Neural progenitor cell (in vitro differentiated cells): ENCODE results near the gene LINC01488. TPM values are rescaled to one million over a fixed set of nuclear protein-coding genes. Genes with fewer than 3 reads are reported as not detected.

Source experiments
- DNase-seq: peaks from one replicate; pipeline ENCODE4 v3.0.0-alpha.2; 2016; ENCODE audit warnings: low spot score
- H2AFZ ChIP-seq: fragments of 200-600 bp; sonication (generic); replicated peaks from 2 replicates; pipeline ENCODE4 v1.6.1; 2016; ENCODE audit warnings: antibody characterized with exemption
- H3F3A ChIP-seq: fragments of 200-600 bp; sonication (generic); 2 replicates; pipeline ENCODE4 v1.6.1; 2016; ENCODE audit warnings: antibody characterized with exemption, low read depth
- H3K27ac ChIP-seq: fragments of 200-600 bp; sonication (generic); 2 replicates; pipeline ENCODE4 v1.5.1; 2016; ENCODE audit warnings: mild to moderate bottlenecking
- H3K27me3 ChIP-seq: fragments of 200-600 bp; sonication (generic); 2 replicates; pipeline ENCODE4 v1.6.1; 2016; ENCODE audit warnings: mild to moderate bottlenecking, moderate library complexity
- H3K36me3 ChIP-seq: fragments of 200-600 bp; sonication (generic); 2 replicates; pipeline ENCODE4 v1.5.1; 2016
- H3K4me1 ChIP-seq: fragments of 200-600 bp; sonication (generic); 2 replicates; pipeline ENCODE4 v1.6.1; 2016; ENCODE audit warnings: mixed run types
- H3K4me2 ChIP-seq: fragments of 200-600 bp; sonication (generic); 2 replicates; pipeline ENCODE4 v1.6.1; 2016
- H3K4me3 ChIP-seq: fragments of 200-600 bp; sonication (generic); 2 replicates; pipeline ENCODE4 v1.5.1; 2016
- H3K79me2 ChIP-seq: fragments of 200-600 bp; sonication (generic); 2 replicates; pipeline ENCODE4 v1.6.1; 2016; ENCODE audit warnings: low read depth
- H3K9ac ChIP-seq: fragments of 200-600 bp; sonication (generic); 2 replicates; pipeline ENCODE4 v1.6.1; 2016
- H3K9me3 ChIP-seq: fragments of 200-600 bp; sonication (generic); 2 replicates; pipeline ENCODE4 v1.5.1; 2016; ENCODE audit warnings: low read depth
- H4K20me1 ChIP-seq: fragments of 200-600 bp; sonication (generic); 2 replicates; pipeline ENCODE4 v1.6.1; 2016; ENCODE audit warnings: low read depth
- H3K27ac Mint-ChIP-seq: 3 replicates; pipeline ENCODE4 v1.8.0; 2021; ENCODE audit warnings: mixed read lengths
- H3K27me3 Mint-ChIP-seq: 2 replicates; pipeline ENCODE4 v1.8.0; 2022; ENCODE audit warnings: low read depth, mild to moderate bottlenecking, inconsistent platforms, moderate library complexity, mixed read lengths; ENCODE audit not compliant: insufficient read depth
- H3K36me3 Mint-ChIP-seq: 3 replicates; pipeline ENCODE4 v1.8.0; 2021; ENCODE audit warnings: mixed read lengths
- H3K4me1 Mint-ChIP-seq: 3 replicates; pipeline ENCODE4 v1.8.0; 2021; ENCODE audit warnings: mixed read lengths
- H3K4me3 Mint-ChIP-seq: 3 replicates; pipeline ENCODE4 v1.8.0; 2021; ENCODE audit warnings: mild to moderate bottlenecking, moderate library complexity, mixed read lengths
- H3K9me3 Mint-ChIP-seq: 3 replicates; pipeline ENCODE4 v1.8.0; 2020; ENCODE audit warnings: mixed read lengths
- EZH2 ChIP-seq: fragments of 200-600 bp; sonication (generic); IDR thresholded peaks from 2 replicates; pipeline ENCODE4 v1.6.1; 2017; ENCODE audit warnings: antibody characterized with exemption, mild to moderate bottlenecking, moderate library complexity
- EZH2phosphoT487 ChIP-seq: fragments of 200-600 bp; sonication (generic); IDR thresholded peaks from 2 replicates; pipeline ENCODE4 v1.6.1; 2017; ENCODE audit warnings: antibody characterized with exemption
- total RNA-seq: library from RNA; depleted of rRNA; stranded (reverse); fragments of >200 nt; gene quantifications from 2 replicates; pipeline ENCODE4 v1.2.3, GENCODE V29; 2015; ENCODE audit warnings: low replicate concordance
- TF ChIP-seq, protein P1 (sequence below): fragments of 200-600 bp; sonication (generic); IDR thresholded peaks from 2 replicates; pipeline ENCODE4 v1.5.1; 2017; ENCODE audit warnings: antibody characterized with exemption, mild to moderate bottlenecking

LINC01488 gene
- total RNA-seq, 1 donor from 2014 or later: 0.09 TPM

DNA sequence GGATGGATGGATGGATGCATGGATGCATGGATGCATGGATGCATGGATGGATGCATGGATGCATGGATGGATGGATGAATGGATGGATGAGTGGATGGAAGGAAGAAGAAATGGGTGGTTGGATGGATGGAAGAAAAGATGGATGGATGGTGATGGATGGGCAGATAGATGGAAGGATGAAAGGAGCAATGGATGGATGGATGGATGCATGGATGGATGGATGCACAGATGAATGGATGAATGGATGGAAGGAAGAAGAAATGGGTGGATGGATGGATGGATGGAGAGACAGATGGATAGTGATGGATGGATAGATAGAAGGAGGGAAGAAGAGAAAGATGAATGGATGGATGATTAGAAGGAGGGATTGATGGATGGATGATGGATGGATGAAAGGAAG, 30.2 kb upstream of the LINC01488 start:
- H3K4me3 ChIP-seq: no peak overlapping the region
- H3F3A ChIP-seq: peaks cover 4% of the 10 kb centered on the region
- no peaks in the 10 kb centered on the region for H3K36me3 ChIP-seq
- H3K9ac ChIP-seq: no peak overlapping the region
- H3K4me2 ChIP-seq: no peak overlapping the region
- Mint-ChIP-seq H3K4me1 (peaks cover 34% of the 10 kb centered on the region), H3K36me3 (no peaks in the 10 kb centered on the region), H3K9me3 (peaks cover 3% of the 10 kb centered on the region), H3K27ac (no peak overlapping the region), H3K4me3 (no peak overlapping the region), H3K27me3 (peaks cover 8% of the 10 kb centered on the region)
- no peak overlapping the region for H3K27ac ChIP-seq
- H3K9me3 ChIP-seq: no peaks in the 10 kb centered on the region
- peaks cover 8% of the 10 kb centered on the region for H3K4me1 ChIP-seq
- no peaks in the 10 kb centered on the region for H3K79me2 ChIP-seq
- H4K20me1 ChIP-seq: no peaks in the 10 kb centered on the region
- no peak overlapping the region for H2AFZ ChIP-seq
- TF ChIP-seq EZH2phosphoT487 (no peak), EZH2 (no peak)
- TF ChIP-seq, protein P1, sequence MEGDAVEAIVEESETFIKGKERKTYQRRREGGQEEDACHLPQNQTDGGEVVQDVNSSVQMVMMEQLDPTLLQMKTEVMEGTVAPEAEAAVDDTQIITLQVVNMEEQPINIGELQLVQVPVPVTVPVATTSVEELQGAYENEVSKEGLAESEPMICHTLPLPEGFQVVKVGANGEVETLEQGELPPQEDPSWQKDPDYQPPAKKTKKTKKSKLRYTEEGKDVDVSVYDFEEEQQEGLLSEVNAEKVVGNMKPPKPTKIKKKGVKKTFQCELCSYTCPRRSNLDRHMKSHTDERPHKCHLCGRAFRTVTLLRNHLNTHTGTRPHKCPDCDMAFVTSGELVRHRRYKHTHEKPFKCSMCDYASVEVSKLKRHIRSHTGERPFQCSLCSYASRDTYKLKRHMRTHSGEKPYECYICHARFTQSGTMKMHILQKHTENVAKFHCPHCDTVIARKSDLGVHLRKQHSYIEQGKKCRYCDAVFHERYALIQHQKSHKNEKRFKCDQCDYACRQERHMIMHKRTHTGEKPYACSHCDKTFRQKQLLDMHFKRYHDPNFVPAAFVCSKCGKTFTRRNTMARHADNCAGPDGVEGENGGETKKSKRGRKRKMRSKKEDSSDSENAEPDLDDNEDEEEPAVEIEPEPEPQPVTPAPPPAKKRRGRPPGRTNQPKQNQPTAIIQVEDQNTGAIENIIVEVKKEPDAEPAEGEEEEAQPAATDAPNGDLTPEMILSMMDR: no peak
- H3K27me3 ChIP-seq: no peaks in the 10 kb centered on the region
- DNase-seq: no peak

GRCh38 chr11:69452206-69452987, 29.1 kb upstream of the LINC01488 start:
- Histone ChIP-seq H3K4me1 (peaks cover 8% of the 10 kb centered on the region), H4K20me1 (no peaks in the 10 kb centered on the region), H3K9ac (no peak overlapping the region), H3K9me3 (no peaks in the 10 kb centered on the region), H3K36me3 (no peaks in the 10 kb centered on the region), H3K4me3 (no peak overlapping the region), H3K27me3 (no peaks in the 10 kb centered on the region), H3K27ac (no peak overlapping the region), H3F3A (peaks cover 4% of the 10 kb centered on the region), H3K79me2 (no peaks in the 10 kb centered on the region), H3K4me2 (no peak overlapping the region), H2AFZ (no peak overlapping the region)
- no peak for DNase-seq
- no peak overlapping the region for H3K27ac Mint-ChIP-seq
- peaks cover 34% of the 10 kb centered on the region for H3K4me1 Mint-ChIP-seq
- peaks cover 5% of the 10 kb centered on the region for H3K9me3 Mint-ChIP-seq
- peaks cover 7% of the 10 kb centered on the region for H3K27me3 Mint-ChIP-seq
- peak overlapping the region; percentile 67 for H3K4me3 Mint-ChIP-seq
- no peak for TF ChIP-seq EZH2phosphoT487
- TF ChIP-seq EZH2: no peak
- H3K36me3 Mint-ChIP-seq: no peaks in the 10 kb centered on the region

- Mint-ChIP-seq H3K27me3 (peaks cover 9% of the 10 kb centered on the region), H3K4me1 (peaks cover 26% of the 10 kb centered on the region), H3K4me3 (no peak overlapping the region), H3K27ac (no peak overlapping the region), H3K36me3 (no peaks in the 10 kb centered on the region), H3K9me3 (peaks cover 5% of the 10 kb centered on the region)
- H4K20me1 ChIP-seq: no peaks in the 10 kb centered on the region
- H3K27ac ChIP-seq: no peak overlapping the region
- no peak for DNase-seq
- no peak overlapping the region for H3K4me2 ChIP-seq
- H2AFZ ChIP-seq: no peak overlapping the region
- TF ChIP-seq EZH2phosphoT487 (no peak), EZH2 (no peak)
- TF ChIP-seq, protein P1: no peak
- peaks cover 4% of the 10 kb centered on the region for H3F3A ChIP-seq
- H3K79me2 ChIP-seq: no peaks in the 10 kb centered on the region
- no peak overlapping the region for H3K9ac ChIP-seq
- peaks cover 8% of the 10 kb centered on the region for H3K4me1 ChIP-seq
- no peaks in the 10 kb centered on the region for H3K36me3 ChIP-seq
- H3K9me3 ChIP-seq: no peaks in the 10 kb centered on the region
- no peak overlapping the region for H3K4me3 ChIP-seq
- no peaks in the 10 kb centered on the region for H3K27me3 ChIP-seq
Observed at GRCh38 chr11:69453151-69453550, 28.3 kb upstream of the LINC01488 start.

DNA sequence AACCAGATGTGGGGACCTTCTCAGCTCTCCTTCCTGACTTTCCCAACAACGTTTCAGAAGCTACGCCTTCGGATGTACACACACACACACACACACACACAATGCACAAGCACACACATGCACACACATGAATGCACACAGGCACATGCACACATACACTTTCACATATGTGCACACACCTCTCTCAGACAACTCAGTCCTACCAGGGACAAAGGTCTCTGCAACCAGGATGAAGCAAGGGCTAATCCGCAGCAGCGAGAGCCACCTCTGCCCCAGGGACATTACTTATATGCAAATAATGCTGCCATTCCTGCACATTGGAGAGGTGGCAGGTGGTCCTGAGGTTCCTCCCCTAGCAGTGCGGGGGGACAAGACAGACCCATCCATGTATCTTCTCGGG, 27.4 kb upstream of the LINC01488 start:
- Mint-ChIP-seq H3K27ac (no peak overlapping the region), H3K36me3 (no peaks in the 10 kb centered on the region), H3K27me3 (peaks cover 6% of the 10 kb centered on the region), H3K4me1 (peaks cover 18% of the 10 kb centered on the region), H3K4me3 (no peak overlapping the region), H3K9me3 (peaks cover 5% of the 10 kb centered on the region)
- Histone ChIP-seq H4K20me1 (no peaks in the 10 kb centered on the region), H3K4me1 (peaks cover 4% of the 10 kb centered on the region), H3F3A (peaks cover 4% of the 10 kb centered on the region), H3K4me2 (no peak overlapping the region), H3K9me3 (no peaks in the 10 kb centered on the region), H2AFZ (no peak overlapping the region), H3K27ac (no peak overlapping the region), H3K27me3 (no peaks in the 10 kb centered on the region), H3K79me2 (no peaks in the 10 kb centered on the region), H3K9ac (no peak overlapping the region), H3K4me3 (no peak overlapping the region), H3K36me3 (no peaks in the 10 kb centered on the region)
- DNase-seq: no peak
- TF ChIP-seq, protein P1: no peak
- TF ChIP-seq EZH2: no peak
- TF ChIP-seq EZH2phosphoT487: no peak
